Metanephros (tissue), 2 donors: ENCODE results near the gene TAAR6. TPM values are rescaled to one million over a fixed set of nuclear protein-coding genes. Genes with fewer than 3 reads are reported as not detected.

Experiments used
- small RNA-seq: library from RNA; depleted of rRNA; stranded (forward); fragments of <200 nt; gene quantifications from one replicate; pipeline ENCODE3, GENCODE V24; 2014; ENCODE audit warnings: low replicate concordance
- total RNA-seq: library from RNA; depleted of rRNA; stranded (reverse); fragments of >200 nt; gene quantifications from one replicate; pipeline ENCODE4 v1.2.3, GENCODE V29; 2014

TAAR6 gene
- not detected for total RNA-seq

GRCh38 chr6:132570221-132570777, at the start of gene TAAR6:
TAAR6 (plus strand) TSS chr6:132570322; CDS start chr6:132570322, 0 bp downstream.

GRCh38 chr6:132537977-132538376, 32.1 kb upstream of the TAAR6 start, which contains the start of gene TAAR9:
TAAR9 (plus strand) TSS chr6:132538277; CDS start chr6:132538290, 13 bp downstream.

GRCh38 chr6:132552372-132552771, 17.8 kb upstream of the TAAR6 start, which contains the start of gene TAAR8:
TAAR8 (plus strand) TSS chr6:132552672; CDS start chr6:132552693, 21 bp downstream.

GRCh38 chr6:132589454-132589853, 19.3 kb downstream of the TAAR6 start, which contains the start of gene TAAR5:
TAAR5 (minus strand) TSS chr6:132589741; CDS start chr6:132589686, 55 bp downstream.

Small RNAs within 50 kb of the gene (small RNA-seq; reads per million reads assigned to genes)
- not detected for gene TAAR7P

Other genes starting within 250 kb of the TAAR6 start
- 209 TPM for gene MOXD1, start 168.8 kb upstream of the TAAR6 start, total RNA-seq
- gene STX7, start 57.2 kb upstream of the TAAR6 start, total RNA-seq, result 65.6 TPM
- not detected for gene TAAR9, start 32.0 kb upstream of the TAAR6 start, total RNA-seq
- not detected for gene TAAR8, start 17.6 kb upstream of the TAAR6 start, total RNA-seq
- not detected for gene TAAR5, start 19.4 kb downstream of the TAAR6 start, total RNA-seq
- gene TAAR2, start 54.0 kb downstream of the TAAR6 start, total RNA-seq, result not detected
- not detected for gene TAAR1, start 88.9 kb downstream of the TAAR6 start, total RNA-seq
- gene VNN1, start 143.7 kb downstream of the TAAR6 start, total RNA-seq, result 0.35 TPM
- gene VNN2, start 187.6 kb downstream of the TAAR6 start, total RNA-seq, result 23.5 TPM
- 17.3 TPM for gene SLC18B1, start 228.3 kb downstream of the TAAR6 start, total RNA-seq
- gene RPS12, start 244.2 kb downstream of the TAAR6 start, total RNA-seq, result 1,981 TPM